ENCODE results near the gene NVL.
"Not testable (repeated sequence)": the region's sequence is repeated elsewhere in the genome, so short reads cannot be mapped to it uniquely, and the experiment has no call there.

NVL gene

GRCh38 chr1:224333939-224334786, 4.2 kb upstream of the NVL start:
- DNase-seq: no peak

- no peak for DNase-seq
Measured at GRCh38 chr1:224333309-224333926, 3.4 kb upstream of the NVL start.

- no peak for DNase-seq
Measured at GRCh38 chr1:224331824-224332223, 1.9 kb upstream of the NVL start.

- no peak for DNase-seq
Measured at GRCh38 chr1:224331326-224331725, 1.4 kb upstream of the NVL start.

- no peak for DNase-seq
Measured at GRCh38 chr1:224329484-224329841, 509 bp downstream of the NVL start.

- DNase-seq: no peak
Measured at GRCh38 chr1:224328644-224329043, 1.3 kb downstream of the NVL start.

- DNase-seq: no peak
Measured at GRCh38 chr1:224325959-224326358, 4.0 kb downstream of the NVL start.

GRCh38 chr1:224321706-224322105, 8.3 kb downstream of the NVL start:
- no peak for DNase-seq

GRCh38 chr1:224317383-224318045, 12.5 kb downstream of the NVL start:
- DNase-seq: no peak

GRCh38 chr1:224312025-224312424, 17.9 kb downstream of the NVL start:
- DNase-seq: no peak

GRCh38 chr1:224311503-224311902, 18.5 kb downstream of the NVL start:
- not testable (repeated sequence) for DNase-seq

- DNase-seq: no peak
Measured at GRCh38 chr1:224308064-224308463, 21.9 kb downstream of the NVL start.

- DNase-seq: no peak
Measured at GRCh38 chr1:224304767-224305166, 25.2 kb downstream of the NVL start.

- no peak for DNase-seq
Measured at GRCh38 chr1:224302947-224303346, 27.0 kb downstream of the NVL start.

GRCh38 chr1:224301391-224301790, 28.6 kb downstream of the NVL start:
- no peak for DNase-seq

- no peak for DNase-seq
Measured at GRCh38 chr1:224300346-224300745, 29.6 kb downstream of the NVL start.

GRCh38 chr1:224298346-224299330, 31.3 kb downstream of the NVL start:
- no peak for DNase-seq

- DNase-seq: no peak
Measured at GRCh38 chr1:224294775-224295174, 35.2 kb downstream of the NVL start.

GRCh38 chr1:224292419-224292818, 37.6 kb downstream of the NVL start:
- DNase-seq: no peak

GRCh38 chr1:224289396-224289795, 40.6 kb downstream of the NVL start:
- DNase-seq: no peak

- DNase-seq: no peak
Measured at GRCh38 chr1:224287714-224288113, 42.3 kb downstream of the NVL start.

GRCh38 chr1:224282140-224282539, 47.8 kb downstream of the NVL start:
- DNase-seq: no peak

Data from NK-92 treated with Interleukin-12 subunit alpha and Interleukin-12 subunit beta, amount 100 ng/mL, for 24 hours (cell line).